WTC11 (cell line): Measurements from ENCODE around the gene NLGN1. TPM values are rescaled to one million over a fixed set of nuclear protein-coding genes. Genes with fewer than 3 reads are reported as not detected.

Experiments
- ATAC-seq: fragments of 200-7000 bp; cut with Tn5 transposase; 2 replicates; pipeline ENCODE4 v1.10.0; 2021; ENCODE audit warnings: mild to moderate bottlenecking, moderate library complexity
- CTCF ChIA-PET: fragments of 300-600 bp; sonication (Branson Sonifier 250); formaldehyde crosslinking; loops from one replicate; lab custom pipeline; 2021; ENCODE audit warnings: antibody characterized with exemption; lab: Charles Lee
- POLR2A ChIA-PET: fragments of 350-600 bp; sonication (Branson Sonifier 250); formaldehyde crosslinking; loops from one replicate; lab custom pipeline; 2021; ENCODE audit warnings: antibody characterized with exemption; lab: Charles Lee
- DNase-seq: peaks from one replicate; pipeline ENCODE4 v3.0.0; 2021; ENCODE audit warnings: low spot score
- H3K27ac Mint-ChIP-seq: 2 replicates; pipeline ENCODE4 v1.8.0; 2021; ENCODE audit warnings: mixed read lengths
- H3K27me3 Mint-ChIP-seq: 2 replicates; pipeline ENCODE4 v1.8.0; 2021; ENCODE audit warnings: low read depth, mild to moderate bottlenecking, moderate library complexity, mixed read lengths
- H3K36me3 Mint-ChIP-seq: 2 replicates; pipeline ENCODE4 v1.8.0; 2021; ENCODE audit warnings: mixed read lengths
- H3K4me1 Mint-ChIP-seq: 2 replicates; pipeline ENCODE4 v1.8.0; 2022; ENCODE audit warnings: mixed read lengths
- H3K4me3 Mint-ChIP-seq: 2 replicates; pipeline ENCODE4 v1.8.0; 2021; ENCODE audit warnings: mild to moderate bottlenecking, moderate library complexity, mixed read lengths
- H3K9me3 Mint-ChIP-seq: 2 replicates; pipeline ENCODE4 v1.8.0; 2021; ENCODE audit warnings: mixed read lengths
- ATF3 ChIP-seq: sonication (generic); formaldehyde crosslinking; conservative IDR thresholded peaks from 2 replicates; pipeline ENCODE4 v1.8.1; 2022; ENCODE audit warnings: mild to moderate bottlenecking, missing genetic modification reagents
- E2F4 ChIP-seq: sonication (generic); formaldehyde crosslinking; IDR thresholded peaks from 2 replicates; pipeline ENCODE4 v1.8.1; 2022; ENCODE audit warnings: low read depth, mild to moderate bottlenecking, moderate library complexity, missing genetic modification reagents, borderline replicate concordance
- EMX1 ChIP-seq: fragments of 250-450 bp; sonication (Bioruptor Pico); IDR thresholded peaks from 2 replicates; pipeline ENCODE4 v1.8.0; 2021; ENCODE audit warnings: mild to moderate bottlenecking
- ERG ChIP-seq: fragments of 250-450 bp; sonication (Bioruptor Pico); IDR thresholded peaks from 2 replicates; pipeline ENCODE4 v1.8.0; 2021; ENCODE audit warnings: mild to moderate bottlenecking
- FOXP4 ChIP-seq: sonication (generic); formaldehyde crosslinking; IDR thresholded peaks from 2 replicates; pipeline ENCODE4 v1.8.0; 2022; ENCODE audit warnings: mild to moderate bottlenecking, missing genetic modification reagents
- GTF2I ChIP-seq: fragments of 250-450 bp; sonication (Bioruptor Pico); conservative IDR thresholded peaks from 2 replicates; pipeline ENCODE4 v1.4.0; 2021; ENCODE audit warnings: mild to moderate bottlenecking
- KAT7 ChIP-seq: sonication (generic); formaldehyde crosslinking; IDR thresholded peaks from 2 replicates; pipeline ENCODE4 v1.8.1; 2023; ENCODE audit warnings: missing genetic modification reagents, mild to moderate bottlenecking, borderline replicate concordance
- RELA ChIP-seq: sonication (generic); formaldehyde crosslinking; IDR thresholded peaks from 2 replicates; pipeline ENCODE4 v1.8.1; 2022; ENCODE audit warnings: missing genetic modification reagents, mild to moderate bottlenecking, borderline replicate concordance
- TCF7 ChIP-seq: sonication (generic); formaldehyde crosslinking; IDR thresholded peaks from 2 replicates; pipeline ENCODE4 v1.8.0; 2022; ENCODE audit warnings: mild to moderate bottlenecking, low read depth, missing genetic modification reagents, moderate library complexity
- ZMAT4 ChIP-seq: fragments of 250-450 bp; sonication (Bioruptor Pico); IDR thresholded peaks from 2 replicates; pipeline ENCODE4 v1.9.0; 2021; ENCODE audit warnings: mild to moderate bottlenecking
- ZNF317 ChIP-seq: sonication (generic); formaldehyde crosslinking; IDR thresholded peaks from 2 replicates; pipeline ENCODE4 v1.8.1; 2023; ENCODE audit warnings: low read depth, mild to moderate bottlenecking, moderate library complexity, missing genetic modification reagents, borderline replicate concordance
- ZNF396 ChIP-seq: fragments of 250-450 bp; sonication (Bioruptor Pico); IDR thresholded peaks from 2 replicates; pipeline ENCODE4 v1.8.0; 2021; ENCODE audit warnings: mild to moderate bottlenecking, moderate library complexity, borderline replicate concordance
- ZNF423 ChIP-seq: fragments of 250-450 bp; sonication (Bioruptor Pico); IDR thresholded peaks from 2 replicates; pipeline ENCODE4 v2.1.2; 2022; ENCODE audit warnings: mild to moderate bottlenecking, moderate library complexity
- ZNF532 ChIP-seq: fragments of 250-450 bp; sonication (Bioruptor Pico); IDR thresholded peaks from 2 replicates; pipeline ENCODE4 v1.9.0; 2021; ENCODE audit warnings: mild to moderate bottlenecking, borderline replicate concordance
- ZNF671 ChIP-seq: fragments of 250-450 bp; sonication (Bioruptor Pico); IDR thresholded peaks from 2 replicates; pipeline ENCODE4 v1.8.0; 2021; ENCODE audit warnings: mild to moderate bottlenecking
- total RNA-seq: library from RNA; stranded (reverse); gene quantifications from 3 replicates; pipeline ENCODE4 v1.2.3, GENCODE V29; 2021

The NLGN1 gene
- total RNA-seq, 1 experiment from 2014 or later = 12.4 TPM

GRCh38 chr3:173479301-173479700 lies 81.8 kb downstream of the NLGN1 start (continued):
- no peak for TF ChIP-seq E2F4 (CRISPR knock-in tag)
- TF ChIP-seq ATF3 (CRISPR knock-in tag) = no peak

- DNase-seq (no peak), ATAC-seq (no peak)
- POLR2A ChIA-PET = no interaction called here
- H3K27me3 Mint-ChIP-seq = no peaks in the 10 kb centered on the region
- H3K36me3 Mint-ChIP-seq = peaks cover 7% of the 10 kb centered on the region; the same call in 1 of the 2 replicates
- peaks cover 4% of the 10 kb centered on the region; the same call in 1 of the 2 replicates for H3K9me3 Mint-ChIP-seq
- H3K4me1 Mint-ChIP-seq = no peaks in the 10 kb centered on the region
- H3K4me3 Mint-ChIP-seq = no peak overlapping the region
- CTCF ChIA-PET = no interaction called here
- no peak for TF ChIP-seq KAT7
- H3K27ac Mint-ChIP-seq = no peak overlapping the region
Measured at GRCh38 chr3:173501931-173502489, 104.5 kb downstream of the NLGN1 start.

GRCh38 chr3:173502983-173503568 lies 105.5 kb downstream of the NLGN1 start:
- Mint-ChIP-seq H3K4me3 (no peak overlapping the region), H3K9me3 (peaks cover 4% of the 10 kb centered on the region; the same call in 1 of the 2 replicates), H3K27me3 (no peaks in the 10 kb centered on the region), H3K27ac (no peak overlapping the region), H3K4me1 (no peaks in the 10 kb centered on the region)
- ChIA-PET POLR2A (no interaction called here), CTCF (no interaction called here)
- no peak for DNase-seq
- TF ChIP-seq ZNF671 (CRISPR knock-in tag) (no peak), GTF2I (CRISPR knock-in tag) (no peak), ZNF423 (CRISPR knock-in tag) (no peak), FOXP4 (CRISPR knock-in tag) (no peak), ZNF396 (no peak), TCF7 (CRISPR knock-in tag) (no peak), ZNF317 (CRISPR knock-in tag) (no peak), ZMAT4 (CRISPR knock-in tag) (no peak), ERG (CRISPR knock-in tag) (no peak), RELA (no peak), ZNF532 (CRISPR knock-in tag) (no peak), EMX1 (CRISPR knock-in tag) (no peak)
- TF ChIP-seq, all 79 proteins: peak for 0
- no peak for ATAC-seq
- peaks cover 7% of the 10 kb centered on the region; the same call in 1 of the 2 replicates for H3K36me3 Mint-ChIP-seq
